Astrocyte (in vitro differentiated cells and primary cell): ENCODE measurements around the gene REEP1. TPM values are rescaled to one million over a fixed set of nuclear protein-coding genes. Genes with fewer than 3 reads are reported as not detected.

Experiments
- DNase-seq: peaks from one replicate; pipeline ENCODE4 v3.0.0-alpha.2; 2010; ENCODE audit warnings: low read depth
- FAIRE-seq: peaks from 2 replicates; lab custom pipeline; 2011; peaks lifted over from hg19 to GRCh38; lab: Jason Lieb, UNC
- H2AFZ ChIP-seq: 2 replicates; pipeline ENCODE4 v1.6.0; 2012; ENCODE audit warnings: low read depth, low read length, inconsistent platforms
- H3K27ac ChIP-seq: 2 replicates; pipeline ENCODE4 v1.5.1; 2011; ENCODE audit warnings: low read depth, low read length, inconsistent platforms
- H3K27me3 ChIP-seq: 2 replicates; pipeline ENCODE4 v1.6.0; 2011; ENCODE audit warnings: low read length, inconsistent platforms; ENCODE audit not compliant: insufficient read depth
- H3K36me3 ChIP-seq: 2 replicates; pipeline ENCODE4 v1.5.1; 2011; ENCODE audit warnings: low read length, inconsistent platforms; ENCODE audit not compliant: insufficient read depth
- H3K4me1 ChIP-seq: 2 replicates; pipeline ENCODE4 v1.5.1; 2011; ENCODE audit warnings: low read length, inconsistent platforms; ENCODE audit not compliant: insufficient read depth
- H3K4me2 ChIP-seq: 2 replicates; pipeline ENCODE4 v1.6.0; 2012; ENCODE audit warnings: low read length, inconsistent platforms
- H3K4me3 ChIP-seq: 2 replicates; pipeline ENCODE4 v1.5.1; 2011; ENCODE audit warnings: low read depth, mild to moderate bottlenecking, low read length, inconsistent platforms; ENCODE audit not compliant: insufficient read depth
- H3K79me2 ChIP-seq: 2 replicates; pipeline ENCODE4 v1.6.0; 2012; ENCODE audit warnings: mild to moderate bottlenecking, low read length, inconsistent platforms; ENCODE audit not compliant: insufficient read depth
- H3K9ac ChIP-seq: 2 replicates; pipeline ENCODE4 v1.6.0; 2012; ENCODE audit warnings: mild to moderate bottlenecking, low read length, inconsistent platforms
- H3K9me3 ChIP-seq: 2 replicates; pipeline ENCODE4 v1.5.1; 2012; ENCODE audit warnings: low read depth, mild to moderate bottlenecking, low read length, inconsistent platforms; ENCODE audit not compliant: insufficient read depth
- H4K20me1 ChIP-seq: 2 replicates; pipeline ENCODE4 v1.6.0; 2012; ENCODE audit warnings: low read length, inconsistent platforms; ENCODE audit not compliant: insufficient read depth
- H3K27ac Mint-ChIP-seq: one replicate; pipeline ENCODE4 v1.8.0; 2021; ENCODE audit warnings: mild to moderate bottlenecking, mixed read lengths; ENCODE audit not compliant: unreplicated experiment
- H3K27me3 Mint-ChIP-seq: one replicate; pipeline ENCODE4 v1.8.0; 2021; ENCODE audit warnings: low read depth, mixed read lengths; ENCODE audit not compliant: unreplicated experiment
- H3K36me3 Mint-ChIP-seq: one replicate; pipeline ENCODE4 v1.8.0; 2021; ENCODE audit warnings: low read depth, mixed read lengths; ENCODE audit not compliant: unreplicated experiment
- H3K4me1 Mint-ChIP-seq: one replicate; pipeline ENCODE4 v1.8.0; 2021; ENCODE audit warnings: low read depth, mixed read lengths; ENCODE audit not compliant: unreplicated experiment
- H3K4me3 Mint-ChIP-seq: one replicate; pipeline ENCODE4 v1.8.0; 2021; ENCODE audit warnings: mild to moderate bottlenecking, moderate library complexity, mixed read lengths; ENCODE audit not compliant: unreplicated experiment
- H3K9me3 Mint-ChIP-seq: one replicate; pipeline ENCODE4 v1.8.0; 2021; ENCODE audit warnings: mild to moderate bottlenecking, mixed read lengths; ENCODE audit not compliant: unreplicated experiment
- EZH2 ChIP-seq: IDR thresholded peaks from 2 replicates; pipeline ENCODE4 v1.6.1; 2012; ENCODE audit warnings: mild to moderate bottlenecking, low read length, inconsistent platforms; ENCODE audit not compliant: insufficient read depth
- total RNA-seq: library from RNA; stranded (reverse); gene quantifications from 2 replicates; pipeline ENCODE4 v1.2.1, GENCODE V29; 2021
- TF ChIP-seq, protein P1 (sequence below): IDR thresholded peaks from 2 replicates; pipeline ENCODE4 v1.5.1; 2011; ENCODE audit warnings: low read depth, mild to moderate bottlenecking, inconsistent platforms, low read length, moderate library complexity; ENCODE audit not compliant: insufficient read depth

REEP1 gene
- total RNA-seq, 1 donor from 2014 or later: 0.61 TPM

DNA sequence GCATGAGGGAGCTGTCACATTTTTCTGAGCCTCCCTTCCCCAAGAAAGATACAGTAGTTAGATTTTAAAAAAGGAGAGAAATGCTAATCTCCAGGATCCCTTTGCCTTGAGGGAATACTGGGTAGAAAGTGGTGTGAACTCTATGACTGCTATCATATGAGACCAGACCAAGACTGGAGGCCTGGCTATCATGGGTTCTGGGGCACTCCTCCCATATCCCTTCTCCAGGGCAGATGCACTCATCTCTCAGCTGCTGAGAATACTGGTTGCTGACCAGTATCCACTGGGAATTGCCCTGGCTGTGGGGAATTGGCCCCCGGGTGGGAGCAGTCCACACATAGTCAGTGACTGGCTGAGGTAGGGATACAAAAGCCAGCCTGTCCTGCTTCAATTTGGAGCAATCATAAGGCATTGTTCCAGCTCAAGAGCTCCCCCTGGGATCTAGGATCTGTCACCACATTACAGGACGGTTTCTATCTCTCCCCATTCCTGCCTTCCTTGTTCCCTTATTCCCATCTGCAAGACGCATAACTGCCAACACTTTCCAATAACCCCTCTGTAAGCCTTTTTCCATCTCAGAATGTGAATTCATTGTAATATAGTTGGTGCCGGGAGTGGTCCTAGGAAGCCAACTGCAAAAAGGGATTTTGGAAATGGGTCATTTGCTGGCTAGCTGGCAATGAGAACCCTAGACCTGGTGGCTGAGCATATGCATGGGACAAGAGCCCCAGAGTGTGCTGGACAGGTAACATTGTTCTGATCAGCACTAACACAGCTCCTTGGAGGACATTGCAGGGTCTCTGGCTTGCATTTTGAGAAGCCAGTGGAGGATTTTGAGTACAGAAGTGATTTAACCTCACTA lies 35.4 kb upstream of the REEP1 start:
- H3K27ac ChIP-seq: no peak overlapping the region
- Mint-ChIP-seq H3K4me3 (no peak overlapping the region), H3K4me1 (peaks cover 1% of the 10 kb centered on the region), H3K27me3 (no peaks in the 10 kb centered on the region), H3K9me3 (peaks cover 5% of the 10 kb centered on the region), H3K27ac (no peak overlapping the region), H3K36me3 (no peaks in the 10 kb centered on the region)
- peaks cover 4% of the 10 kb centered on the region for H3K27me3 ChIP-seq
- H3K9ac ChIP-seq: no peak overlapping the region
- no peak for FAIRE-seq
- no peaks in the 10 kb centered on the region for H3K36me3 ChIP-seq
- H3K4me3 ChIP-seq: no peak overlapping the region
- H3K4me1 ChIP-seq: peaks cover 4% of the 10 kb centered on the region
- H3K79me2 ChIP-seq: no peaks in the 10 kb centered on the region
- no peak for TF ChIP-seq EZH2
- TF ChIP-seq, protein P1, sequence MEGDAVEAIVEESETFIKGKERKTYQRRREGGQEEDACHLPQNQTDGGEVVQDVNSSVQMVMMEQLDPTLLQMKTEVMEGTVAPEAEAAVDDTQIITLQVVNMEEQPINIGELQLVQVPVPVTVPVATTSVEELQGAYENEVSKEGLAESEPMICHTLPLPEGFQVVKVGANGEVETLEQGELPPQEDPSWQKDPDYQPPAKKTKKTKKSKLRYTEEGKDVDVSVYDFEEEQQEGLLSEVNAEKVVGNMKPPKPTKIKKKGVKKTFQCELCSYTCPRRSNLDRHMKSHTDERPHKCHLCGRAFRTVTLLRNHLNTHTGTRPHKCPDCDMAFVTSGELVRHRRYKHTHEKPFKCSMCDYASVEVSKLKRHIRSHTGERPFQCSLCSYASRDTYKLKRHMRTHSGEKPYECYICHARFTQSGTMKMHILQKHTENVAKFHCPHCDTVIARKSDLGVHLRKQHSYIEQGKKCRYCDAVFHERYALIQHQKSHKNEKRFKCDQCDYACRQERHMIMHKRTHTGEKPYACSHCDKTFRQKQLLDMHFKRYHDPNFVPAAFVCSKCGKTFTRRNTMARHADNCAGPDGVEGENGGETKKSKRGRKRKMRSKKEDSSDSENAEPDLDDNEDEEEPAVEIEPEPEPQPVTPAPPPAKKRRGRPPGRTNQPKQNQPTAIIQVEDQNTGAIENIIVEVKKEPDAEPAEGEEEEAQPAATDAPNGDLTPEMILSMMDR: peak; percentile 57
- no peaks in the 10 kb centered on the region for H4K20me1 ChIP-seq
- peak; percentile 25 for DNase-seq
- H2AFZ ChIP-seq: no peak overlapping the region
- peaks cover 6% of the 10 kb centered on the region for H3K9me3 ChIP-seq
- no peak overlapping the region for H3K4me2 ChIP-seq

DNA sequence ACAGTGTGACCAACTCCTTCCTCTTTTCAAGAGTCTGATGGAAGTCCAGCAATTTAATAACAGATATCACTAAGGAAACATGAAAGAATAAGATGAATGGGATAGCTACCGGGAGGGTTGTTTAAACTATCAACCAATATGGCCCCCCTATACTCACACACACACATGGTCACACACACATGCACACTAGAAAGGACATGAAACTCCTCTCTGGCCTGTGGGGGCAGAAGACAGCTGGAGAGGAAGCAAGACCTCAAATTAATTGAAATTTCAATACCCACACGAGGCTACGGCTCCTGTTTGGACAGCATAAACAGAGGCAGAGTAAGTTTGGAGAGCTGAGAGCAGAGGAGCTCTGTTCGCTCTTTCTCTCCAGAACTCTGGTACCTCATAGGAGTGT lies 34.7 kb upstream of the REEP1 start:
- Histone ChIP-seq H3K4me1 (peaks cover 4% of the 10 kb centered on the region), H3K27me3 (peaks cover 4% of the 10 kb centered on the region), H3K4me2 (no peak overlapping the region), H3K4me3 (no peak overlapping the region), H3K9me3 (peaks cover 6% of the 10 kb centered on the region), H4K20me1 (no peaks in the 10 kb centered on the region), H3K9ac (no peak overlapping the region), H3K27ac (no peak overlapping the region), H2AFZ (no peak overlapping the region), H3K79me2 (no peaks in the 10 kb centered on the region), H3K36me3 (no peaks in the 10 kb centered on the region)
- FAIRE-seq: no peak
- no peak for TF ChIP-seq EZH2
- TF ChIP-seq, protein P1: no peak
- Mint-ChIP-seq H3K27ac (no peak overlapping the region), H3K9me3 (peaks cover 5% of the 10 kb centered on the region), H3K4me3 (no peak overlapping the region), H3K27me3 (no peaks in the 10 kb centered on the region), H3K4me1 (peaks cover 2% of the 10 kb centered on the region), H3K36me3 (no peaks in the 10 kb centered on the region)
- no peak for DNase-seq

DNA sequence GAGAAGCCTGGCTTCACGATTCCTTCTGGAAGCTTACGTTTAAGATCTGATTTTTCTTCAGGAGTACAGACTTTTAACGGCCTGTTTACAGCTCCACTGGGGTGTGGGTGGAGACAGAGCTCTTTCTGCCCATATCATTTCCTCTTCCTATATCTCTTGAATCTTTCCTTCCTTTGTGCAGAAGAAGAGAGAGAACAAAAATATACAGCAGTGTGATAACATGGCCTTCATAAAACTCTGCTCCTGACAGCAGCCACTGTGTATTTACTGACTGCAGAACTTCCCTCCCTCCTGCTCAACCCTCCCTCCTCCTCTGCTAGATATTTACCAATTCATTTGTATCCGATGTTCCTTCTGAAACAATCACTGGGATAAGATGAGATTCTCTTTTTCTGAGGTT lies 34.1 kb upstream of the REEP1 start:
- H4K20me1 ChIP-seq: no peaks in the 10 kb centered on the region
- Mint-ChIP-seq H3K4me1 (peaks cover 2% of the 10 kb centered on the region), H3K36me3 (no peaks in the 10 kb centered on the region), H3K4me3 (no peak overlapping the region), H3K27ac (no peak overlapping the region), H3K27me3 (no peaks in the 10 kb centered on the region), H3K9me3 (peaks cover 5% of the 10 kb centered on the region)
- no peak for FAIRE-seq
- TF ChIP-seq, protein P1: no peak
- no peak for TF ChIP-seq EZH2
- H3K9ac ChIP-seq: no peak overlapping the region
- no peak overlapping the region for H3K27ac ChIP-seq
- H3K27me3 ChIP-seq: peaks cover 4% of the 10 kb centered on the region
- H3K4me2 ChIP-seq: no peak overlapping the region
- peaks cover 4% of the 10 kb centered on the region for H3K4me1 ChIP-seq
- H2AFZ ChIP-seq: no peak overlapping the region
- DNase-seq: no peak
- no peaks in the 10 kb centered on the region for H3K79me2 ChIP-seq
- H3K4me3 ChIP-seq: no peak overlapping the region
- H3K36me3 ChIP-seq: no peaks in the 10 kb centered on the region
- peaks cover 6% of the 10 kb centered on the region for H3K9me3 ChIP-seq
